Lower lobe of right lung (tissue), 2 donors: ENCODE data around the gene SH3RF1. TPM values are rescaled to one million over a fixed set of nuclear protein-coding genes. Genes with fewer than 3 reads are reported as not detected.

Experiments
- ATAC-seq, 2 donors: fragments of 200-7000 bp; cut with Tn5 transposase; one replicate each; pipeline ENCODE4 v1.9.1; 2020 to 2022; ENCODE audit warnings: mild to moderate bottlenecking in 2 of 2, moderate library complexity in 2 of 2
- DNase-seq: peaks from one replicate; pipeline ENCODE4 v3.0.0-alpha.2; 2020
- H3K27ac ChIP-seq: fragments of 200-600 bp; one replicate; pipeline ENCODE4 v1.8.0; 2022
- H3K27me3 ChIP-seq: fragments of 200-600 bp; one replicate; pipeline ENCODE4 v1.8.0; 2022; ENCODE audit warnings: low read depth
- H3K36me3 ChIP-seq: fragments of 200-600 bp; one replicate; pipeline ENCODE4 v1.8.0; 2022; ENCODE audit warnings: mild to moderate bottlenecking
- H3K4me1 ChIP-seq: fragments of 200-600 bp; one replicate; pipeline ENCODE4 v1.8.0; 2022
- H3K4me3 ChIP-seq: fragments of 200-600 bp; one replicate; pipeline ENCODE4 v1.8.0; 2022; ENCODE audit warnings: mild to moderate bottlenecking
- H3K9me3 ChIP-seq: fragments of 200-600 bp; one replicate; pipeline ENCODE4 v1.8.0; 2022
- intact Hi-C: fragments of 100-400 bp; cut with DNase I; formaldehyde crosslinking; loops from one replicate; pipeline ENCODE4 v1.11.0; 2022
- total RNA-seq: library from RNA; stranded (reverse); fragmentation: NEBNext Ultra II Directional; extraction: Animal tissue kit (Norgen Biotek cat#: 25700); gene quantifications from one replicate; pipeline ENCODE4 v1.2.1, GENCODE V29; 2021
- TF ChIP-seq, protein P1 (sequence below): fragments of 200-600 bp; IDR thresholded peaks from one replicate; pipeline ENCODE4 v1.8.0; 2022; ENCODE audit warnings: antibody characterized with exemption, mild to moderate bottlenecking
- donor health status: DM: no; HTN: yes; CAD: no; lungs with severe emphysema.

SH3RF1 gene
- total RNA-seq, 1 donor from 2014 or later: 34.2 TPM

- peaks cover 5% of the 10 kb centered on the region for H3K4me1 ChIP-seq
- DNase-seq (no peak), ATAC-seq (no peak)
- intact Hi-C loops: no loop called here
- TF ChIP-seq, protein P1, sequence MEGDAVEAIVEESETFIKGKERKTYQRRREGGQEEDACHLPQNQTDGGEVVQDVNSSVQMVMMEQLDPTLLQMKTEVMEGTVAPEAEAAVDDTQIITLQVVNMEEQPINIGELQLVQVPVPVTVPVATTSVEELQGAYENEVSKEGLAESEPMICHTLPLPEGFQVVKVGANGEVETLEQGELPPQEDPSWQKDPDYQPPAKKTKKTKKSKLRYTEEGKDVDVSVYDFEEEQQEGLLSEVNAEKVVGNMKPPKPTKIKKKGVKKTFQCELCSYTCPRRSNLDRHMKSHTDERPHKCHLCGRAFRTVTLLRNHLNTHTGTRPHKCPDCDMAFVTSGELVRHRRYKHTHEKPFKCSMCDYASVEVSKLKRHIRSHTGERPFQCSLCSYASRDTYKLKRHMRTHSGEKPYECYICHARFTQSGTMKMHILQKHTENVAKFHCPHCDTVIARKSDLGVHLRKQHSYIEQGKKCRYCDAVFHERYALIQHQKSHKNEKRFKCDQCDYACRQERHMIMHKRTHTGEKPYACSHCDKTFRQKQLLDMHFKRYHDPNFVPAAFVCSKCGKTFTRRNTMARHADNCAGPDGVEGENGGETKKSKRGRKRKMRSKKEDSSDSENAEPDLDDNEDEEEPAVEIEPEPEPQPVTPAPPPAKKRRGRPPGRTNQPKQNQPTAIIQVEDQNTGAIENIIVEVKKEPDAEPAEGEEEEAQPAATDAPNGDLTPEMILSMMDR: no peak
- no peaks in the 10 kb centered on the region for H3K27me3 ChIP-seq
- H3K27ac ChIP-seq: no peak overlapping the region
- H3K4me3 ChIP-seq: no peak overlapping the region
- H3K36me3 ChIP-seq: peaks cover 8% of the 10 kb centered on the region
- no peaks in the 10 kb centered on the region for H3K9me3 ChIP-seq
Measured at GRCh38 chr4:169148885-169149284, 121.9 kb downstream of the SH3RF1 start.

DNA sequence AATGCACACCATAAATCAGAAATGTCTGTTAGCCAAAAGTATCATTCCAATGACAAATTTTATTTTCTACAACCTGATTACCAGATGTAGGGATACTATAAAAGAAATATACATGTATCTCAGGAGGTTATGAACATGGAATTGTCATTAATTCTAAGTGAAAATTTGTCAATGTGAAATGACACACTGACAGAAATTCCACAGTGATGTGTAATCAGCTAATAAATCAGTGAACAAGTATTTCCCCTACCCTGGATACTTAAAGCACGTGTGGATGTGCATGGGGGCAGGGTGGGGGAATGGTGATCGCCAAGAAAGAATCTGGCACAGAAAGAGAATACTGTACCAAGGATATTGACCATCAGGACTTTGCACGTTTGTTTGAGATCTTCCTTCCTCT lies 123.6 kb downstream of the SH3RF1 start:
- peaks cover 5% of the 10 kb centered on the region for H3K4me1 ChIP-seq
- H3K4me3 ChIP-seq: no peak overlapping the region
- no peak overlapping the region for H3K27ac ChIP-seq
- H3K27me3 ChIP-seq: no peaks in the 10 kb centered on the region
- no peaks in the 10 kb centered on the region for H3K9me3 ChIP-seq
- no peak for DNase-seq
- H3K36me3 ChIP-seq: peaks cover 8% of the 10 kb centered on the region
- no peak for ATAC-seq
- intact Hi-C loops: no loop called here
- TF ChIP-seq, protein P1: no peak

- DNase-seq: no peak
- Histone ChIP-seq H3K27me3 (no peaks in the 10 kb centered on the region), H3K27ac (no peak overlapping the region), H3K4me1 (no peaks in the 10 kb centered on the region), H3K36me3 (peaks cover 8% of the 10 kb centered on the region), H3K9me3 (no peaks in the 10 kb centered on the region), H3K4me3 (no peak overlapping the region)
- ATAC-seq: no peak
- TF ChIP-seq, protein P1: no peak
- intact Hi-C loops: no loop called here
Measured at GRCh38 chr4:169144061-169144600, 126.6 kb downstream of the SH3RF1 start.

DNA sequence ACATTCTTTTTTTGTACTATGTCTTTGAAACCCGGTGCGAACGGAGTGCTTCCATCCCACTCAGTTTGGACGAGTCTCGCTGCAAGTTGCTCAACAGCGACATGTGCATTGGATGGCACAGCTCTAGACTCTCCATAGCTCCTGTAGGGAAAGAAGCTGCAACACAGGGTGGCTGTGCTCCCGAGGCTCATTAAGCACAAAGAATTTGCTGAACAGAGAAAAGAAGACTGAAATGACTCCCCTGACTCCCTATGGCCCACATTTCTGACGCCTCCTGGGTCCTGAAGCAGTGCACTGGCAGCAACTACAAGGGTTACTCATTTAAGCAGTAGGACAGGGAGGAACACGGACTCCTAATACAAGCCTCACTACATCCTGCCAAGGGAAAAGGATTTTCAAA lies 127.4 kb downstream of the SH3RF1 start:
- TF ChIP-seq, protein P1: no peak
- no peaks in the 10 kb centered on the region for H3K9me3 ChIP-seq
- no peak overlapping the region for H3K4me3 ChIP-seq
- H3K27me3 ChIP-seq: no peaks in the 10 kb centered on the region
- ATAC-seq (no peak), DNase-seq (no peak)
- H3K27ac ChIP-seq: no peak overlapping the region
- H3K4me1 ChIP-seq: peaks cover under 1% of the 10 kb centered on the region
- intact Hi-C loops: no loop called here
- peaks cover 4% of the 10 kb centered on the region for H3K36me3 ChIP-seq

- TF ChIP-seq, protein P1: no peak
- intact Hi-C loops: no loop called here
- DNase-seq (no peak), ATAC-seq (peak in 1 of 2 donors; percentile 59)
- no peaks in the 10 kb centered on the region for H3K36me3 ChIP-seq
- no peaks in the 10 kb centered on the region for H3K27me3 ChIP-seq
- H3K27ac ChIP-seq: no peak overlapping the region
- peaks cover 5% of the 10 kb centered on the region for H3K4me1 ChIP-seq
- H3K9me3 ChIP-seq: no peaks in the 10 kb centered on the region
- no peak overlapping the region for H3K4me3 ChIP-seq
Measured at GRCh38 chr4:169142906-169143305, 127.8 kb downstream of the SH3RF1 start.

DNA sequence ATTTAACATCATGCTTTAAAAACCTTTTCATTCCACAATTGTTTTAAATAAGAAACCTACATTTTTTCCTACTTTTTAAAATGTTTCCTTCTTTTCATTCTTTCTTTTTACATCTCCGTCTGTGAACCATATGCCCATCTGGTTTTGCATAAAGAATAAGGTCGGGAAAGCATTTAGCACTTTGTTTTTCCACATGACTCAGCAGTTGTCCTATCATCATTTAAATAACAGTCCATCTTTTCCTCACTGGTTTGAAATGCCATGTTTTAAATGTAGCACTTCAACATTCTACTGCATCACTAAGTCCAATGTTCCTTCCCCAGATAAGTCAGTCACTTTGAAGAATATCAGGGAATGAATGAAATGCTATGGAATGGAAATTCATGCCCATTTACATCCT lies 128.4 kb downstream of the SH3RF1 start:
- TF ChIP-seq, protein P1: no peak
- no peak overlapping the region for H3K27ac ChIP-seq
- H3K4me1 ChIP-seq: peaks cover 9% of the 10 kb centered on the region

More for the DNA sequence above, 128.4 kb downstream of the SH3RF1 start:
- Histone ChIP-seq H3K4me3 (no peak overlapping the region), H3K27me3 (no peaks in the 10 kb centered on the region), H3K36me3 (no peaks in the 10 kb centered on the region), H3K9me3 (no peaks in the 10 kb centered on the region)
- intact Hi-C loops: no loop called here
- ATAC-seq (no peak), DNase-seq (no peak)
